ENCODE data around the gene PKP1.

PKP1 gene

DNA sequence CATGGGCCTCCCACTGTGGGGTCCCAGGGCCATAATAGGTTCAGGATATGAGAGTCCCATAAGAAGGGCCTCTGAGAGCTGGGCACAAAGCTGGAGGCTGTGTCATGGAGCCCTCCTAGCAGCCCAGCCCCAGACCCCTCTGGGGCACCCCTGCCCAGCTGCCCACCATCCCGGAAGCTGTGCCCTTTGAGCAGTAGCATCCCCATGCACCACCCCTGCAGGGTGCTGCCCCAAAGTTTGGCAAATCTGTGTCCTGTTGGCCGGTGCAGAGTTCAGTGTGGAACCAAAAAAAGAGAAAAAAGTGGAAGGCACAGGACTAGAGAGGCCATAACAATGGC is 76.5 kb downstream of the PKP1 start:
- H3K27me3 ChIP-seq (replicated peaks; ENCODE audit: insufficient read depth, low read length): peaks cover 95% of the 10 kb centered on the region
- H3K27ac ChIP-seq (ENCODE audit: low read length): no peak overlapping the region
- H3K79me2 ChIP-seq (ENCODE audit: low read length): no peaks in the 10 kb centered on the region
- TF ChIP-seq EZH2 (optimal IDR thresholded peaks at IDR 0.05; ENCODE audit: low read depth, low read length) (no peak), EZH2phosphoT487 (IDR thresholded peaks at IDR 0.05; ENCODE audit: low read length) (no peak)
- TF ChIP-seq, protein P1, sequence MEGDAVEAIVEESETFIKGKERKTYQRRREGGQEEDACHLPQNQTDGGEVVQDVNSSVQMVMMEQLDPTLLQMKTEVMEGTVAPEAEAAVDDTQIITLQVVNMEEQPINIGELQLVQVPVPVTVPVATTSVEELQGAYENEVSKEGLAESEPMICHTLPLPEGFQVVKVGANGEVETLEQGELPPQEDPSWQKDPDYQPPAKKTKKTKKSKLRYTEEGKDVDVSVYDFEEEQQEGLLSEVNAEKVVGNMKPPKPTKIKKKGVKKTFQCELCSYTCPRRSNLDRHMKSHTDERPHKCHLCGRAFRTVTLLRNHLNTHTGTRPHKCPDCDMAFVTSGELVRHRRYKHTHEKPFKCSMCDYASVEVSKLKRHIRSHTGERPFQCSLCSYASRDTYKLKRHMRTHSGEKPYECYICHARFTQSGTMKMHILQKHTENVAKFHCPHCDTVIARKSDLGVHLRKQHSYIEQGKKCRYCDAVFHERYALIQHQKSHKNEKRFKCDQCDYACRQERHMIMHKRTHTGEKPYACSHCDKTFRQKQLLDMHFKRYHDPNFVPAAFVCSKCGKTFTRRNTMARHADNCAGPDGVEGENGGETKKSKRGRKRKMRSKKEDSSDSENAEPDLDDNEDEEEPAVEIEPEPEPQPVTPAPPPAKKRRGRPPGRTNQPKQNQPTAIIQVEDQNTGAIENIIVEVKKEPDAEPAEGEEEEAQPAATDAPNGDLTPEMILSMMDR (IDR thresholded peaks at IDR 0.05; ENCODE audit: low read length): no peak
- DNase-seq: no peak
- H3K4me2 ChIP-seq (ENCODE audit: low read depth, low read length): no peak overlapping the region
- no peaks in the 10 kb centered on the region for H3F3A ChIP-seq (ENCODE audit: insufficient read depth, low read length)
- H3K9me3 ChIP-seq (replicated peaks; ENCODE audit: insufficient read depth, low read length): no peaks in the 10 kb centered on the region
- H3K36me3 ChIP-seq (replicated peaks; ENCODE audit: insufficient read depth, low read length): no peaks in the 10 kb centered on the region
- no peak overlapping the region for H3K9ac ChIP-seq (ENCODE audit: low read length)
- no peaks in the 10 kb centered on the region for H3K4me1 ChIP-seq (ENCODE audit: low read length)
- H2AFZ ChIP-seq (ENCODE audit: low read length): no peak overlapping the region
- H3K4me3 ChIP-seq (ENCODE audit: low read length): no peak overlapping the region
- H3K9me2 ChIP-seq (replicated peaks; ENCODE audit: insufficient read depth, low read length): no peaks in the 10 kb centered on the region
- H4K20me1 ChIP-seq (ENCODE audit: insufficient read depth, low read length): no peaks in the 10 kb centered on the region

DNA sequence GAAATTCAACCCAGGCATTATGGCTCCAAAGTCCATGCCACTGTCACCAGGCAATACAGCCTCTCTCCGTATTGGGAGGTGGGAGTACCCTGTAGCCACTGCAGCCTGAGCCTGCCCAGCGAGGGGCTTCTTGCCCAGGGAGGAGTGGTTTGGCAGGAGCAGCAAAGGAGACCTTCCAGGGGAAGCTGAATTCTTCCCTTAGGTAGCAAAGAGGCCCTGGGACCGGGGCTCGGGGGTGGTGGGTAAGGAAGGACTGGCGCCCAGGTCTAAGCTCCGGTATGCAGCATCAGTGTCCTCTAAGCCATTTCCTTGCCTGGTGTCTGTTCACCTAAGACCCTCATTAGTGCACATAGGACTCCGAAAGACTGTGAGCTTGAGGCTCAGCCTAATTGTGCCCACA is 77.2 kb downstream of the PKP1 start:
- Histone ChIP-seq H4K20me1 (ENCODE audit: insufficient read depth, low read length) (no peaks in the 10 kb centered on the region), H3K4me1 (ENCODE audit: low read length) (no peaks in the 10 kb centered on the region), H3K4me3 (ENCODE audit: low read length) (no peak overlapping the region), H3F3A (ENCODE audit: insufficient read depth, low read length) (no peaks in the 10 kb centered on the region), H3K79me2 (ENCODE audit: low read length) (no peaks in the 10 kb centered on the region), H3K9me2 (replicated peaks; ENCODE audit: insufficient read depth, low read length) (no peaks in the 10 kb centered on the region), H3K27me3 (replicated peaks; ENCODE audit: insufficient read depth, low read length) (peaks cover 96% of the 10 kb centered on the region), H3K36me3 (replicated peaks; ENCODE audit: insufficient read depth, low read length) (no peaks in the 10 kb centered on the region), H3K9ac (ENCODE audit: low read length) (no peak overlapping the region), H3K27ac (ENCODE audit: low read length) (no peak overlapping the region), H3K9me3 (replicated peaks; ENCODE audit: insufficient read depth, low read length) (no peaks in the 10 kb centered on the region), H2AFZ (ENCODE audit: low read length) (no peak overlapping the region), H3K4me2 (ENCODE audit: low read depth, low read length) (no peak overlapping the region)
- DNase-seq: no peak
- TF ChIP-seq, protein P1 (IDR thresholded peaks at IDR 0.05; ENCODE audit: low read length): no peak
- no peak for TF ChIP-seq EZH2phosphoT487 (IDR thresholded peaks at IDR 0.05; ENCODE audit: low read length)
- TF ChIP-seq EZH2 (optimal IDR thresholded peaks at IDR 0.05; ENCODE audit: low read depth, low read length): no peak

DNA sequence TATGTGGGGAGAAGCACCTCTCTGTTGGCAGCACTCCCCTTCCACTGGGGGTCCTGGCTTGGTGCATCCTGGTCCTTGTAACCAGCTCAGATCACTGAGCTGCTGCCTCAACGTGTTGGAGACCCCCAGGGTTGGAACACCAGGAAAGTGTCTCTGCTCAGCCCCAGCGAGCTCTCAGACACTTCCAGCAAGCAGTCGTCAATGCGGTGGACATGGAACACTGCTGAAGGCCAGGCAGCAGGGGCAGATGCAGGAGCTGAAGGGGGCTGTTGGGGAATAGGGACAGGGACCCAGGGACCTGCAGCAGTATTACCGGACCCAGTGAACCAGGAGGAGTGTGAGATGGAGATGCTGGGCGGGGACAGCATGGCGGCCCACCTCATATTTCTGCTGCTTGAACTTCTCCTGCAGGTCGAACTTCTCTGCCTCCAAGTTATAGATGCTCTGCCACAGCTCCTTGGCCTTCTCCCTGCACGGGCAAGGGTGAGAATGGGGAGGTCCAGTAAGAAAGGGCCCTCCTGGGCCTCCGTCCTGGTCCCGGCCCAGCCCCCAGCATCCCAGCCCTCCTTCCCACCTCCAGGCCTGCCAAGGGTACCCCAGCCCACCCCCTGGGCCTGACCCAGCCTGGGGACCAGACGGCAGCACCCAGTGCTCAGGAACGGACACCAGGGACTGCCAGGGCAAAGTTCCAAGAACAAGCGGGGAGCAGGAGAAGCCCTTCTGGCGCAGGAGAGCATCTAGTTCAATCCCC is 77.8 kb downstream of the PKP1 start:
- H3K4me2 ChIP-seq (ENCODE audit: low read depth, low read length): no peak overlapping the region
- no peaks in the 10 kb centered on the region for H3K4me1 ChIP-seq (ENCODE audit: low read length)
- no peaks in the 10 kb centered on the region for H3F3A ChIP-seq (ENCODE audit: insufficient read depth, low read length)
- H2AFZ ChIP-seq (ENCODE audit: low read length): no peak overlapping the region
- H3K36me3 ChIP-seq (replicated peaks; ENCODE audit: insufficient read depth, low read length): no peaks in the 10 kb centered on the region
- no peaks in the 10 kb centered on the region for H4K20me1 ChIP-seq (ENCODE audit: insufficient read depth, low read length)
- no peaks in the 10 kb centered on the region for H3K79me2 ChIP-seq (ENCODE audit: low read length)
- H3K4me3 ChIP-seq (ENCODE audit: low read length): no peak overlapping the region
- H3K27me3 ChIP-seq (replicated peaks; ENCODE audit: insufficient read depth, low read length): peaks cover 96% of the 10 kb centered on the region
- H3K9me2 ChIP-seq (replicated peaks; ENCODE audit: insufficient read depth, low read length): no peaks in the 10 kb centered on the region
- TF ChIP-seq EZH2 (optimal IDR thresholded peaks at IDR 0.05; ENCODE audit: low read depth, low read length) (no peak), EZH2phosphoT487 (IDR thresholded peaks at IDR 0.05; ENCODE audit: low read length) (no peak)
- TF ChIP-seq, protein P1 (IDR thresholded peaks at IDR 0.05; ENCODE audit: low read length): no peak
- DNase-seq: no peak
- no peak overlapping the region for H3K9ac ChIP-seq (ENCODE audit: low read length)
- H3K9me3 ChIP-seq (replicated peaks; ENCODE audit: insufficient read depth, low read length): no peaks in the 10 kb centered on the region
- H3K27ac ChIP-seq (ENCODE audit: low read length): no peak overlapping the region

All from MM.1S (cell line).